ENCODE measurements around the gene TNNT2. TPM values are rescaled to one million over a fixed set of nuclear protein-coding genes. Genes with fewer than 3 reads are reported as not detected.

Gene TNNT2
- total RNA-seq, 1 donor from 2014 or later = 3.0 TPM

DNA sequence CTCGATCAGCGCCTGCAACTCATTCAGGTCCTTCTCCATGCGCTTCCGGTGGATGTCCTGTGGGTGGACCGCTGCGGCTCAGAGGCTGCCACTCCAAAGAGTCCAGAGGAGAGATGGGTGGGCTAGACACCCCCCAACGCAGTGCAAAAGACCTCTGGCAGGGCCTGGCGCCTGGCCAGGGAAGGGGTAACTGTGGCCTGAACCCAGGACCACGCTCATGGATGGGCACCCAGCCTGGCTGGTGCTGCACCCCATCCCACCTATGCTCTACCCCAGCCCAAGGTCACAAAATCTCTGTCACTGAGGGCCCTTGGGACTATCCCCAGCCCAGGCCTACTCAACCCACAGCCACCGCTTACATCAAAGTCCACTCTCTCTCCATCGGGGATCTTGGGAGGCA is 12.2 kb downstream of the TNNT2 start:
- Mint-ChIP-seq H3K36me3 (ENCODE audit: unreplicated experiment) (peaks cover 2% of the 10 kb centered on the region), H3K27me3 (ENCODE audit: unreplicated experiment) (peaks cover 41% of the 10 kb centered on the region), H3K27ac (ENCODE audit: unreplicated experiment) (no peak overlapping the region), H3K4me1 (ENCODE audit: unreplicated experiment) (no peaks in the 10 kb centered on the region), H3K9me3 (ENCODE audit: unreplicated experiment) (no peaks in the 10 kb centered on the region), H3K4me3 (ENCODE audit: unreplicated experiment) (no peak overlapping the region)
- DNase-seq (ENCODE audit: extremely low spot score, unreplicated experiment) = no peak
- TF ChIP-seq, protein P1, sequence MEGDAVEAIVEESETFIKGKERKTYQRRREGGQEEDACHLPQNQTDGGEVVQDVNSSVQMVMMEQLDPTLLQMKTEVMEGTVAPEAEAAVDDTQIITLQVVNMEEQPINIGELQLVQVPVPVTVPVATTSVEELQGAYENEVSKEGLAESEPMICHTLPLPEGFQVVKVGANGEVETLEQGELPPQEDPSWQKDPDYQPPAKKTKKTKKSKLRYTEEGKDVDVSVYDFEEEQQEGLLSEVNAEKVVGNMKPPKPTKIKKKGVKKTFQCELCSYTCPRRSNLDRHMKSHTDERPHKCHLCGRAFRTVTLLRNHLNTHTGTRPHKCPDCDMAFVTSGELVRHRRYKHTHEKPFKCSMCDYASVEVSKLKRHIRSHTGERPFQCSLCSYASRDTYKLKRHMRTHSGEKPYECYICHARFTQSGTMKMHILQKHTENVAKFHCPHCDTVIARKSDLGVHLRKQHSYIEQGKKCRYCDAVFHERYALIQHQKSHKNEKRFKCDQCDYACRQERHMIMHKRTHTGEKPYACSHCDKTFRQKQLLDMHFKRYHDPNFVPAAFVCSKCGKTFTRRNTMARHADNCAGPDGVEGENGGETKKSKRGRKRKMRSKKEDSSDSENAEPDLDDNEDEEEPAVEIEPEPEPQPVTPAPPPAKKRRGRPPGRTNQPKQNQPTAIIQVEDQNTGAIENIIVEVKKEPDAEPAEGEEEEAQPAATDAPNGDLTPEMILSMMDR (IDR thresholded peaks at IDR 0.05) = no peak

DNA sequence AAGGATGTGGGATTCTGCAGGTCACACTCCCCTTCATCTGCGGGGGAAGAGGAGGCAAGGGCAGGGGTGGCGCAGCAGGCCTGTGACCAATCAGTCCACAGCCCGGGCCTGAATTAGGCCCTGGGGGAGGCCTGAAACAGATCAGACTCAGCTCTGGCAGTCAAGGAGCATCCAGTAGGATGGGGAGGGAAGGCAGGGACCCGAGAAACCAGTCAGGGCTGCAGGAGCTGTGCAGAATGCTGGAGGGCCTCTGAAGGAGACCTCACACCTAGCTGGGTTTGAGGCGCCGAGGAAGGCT is 12.7 kb downstream of the TNNT2 start:
- no peaks in the 10 kb centered on the region for H3K9me3 Mint-ChIP-seq (ENCODE audit: unreplicated experiment)
- TF ChIP-seq, protein P1 (IDR thresholded peaks at IDR 0.05) = no peak
- H3K36me3 Mint-ChIP-seq (ENCODE audit: unreplicated experiment) = peaks cover 2% of the 10 kb centered on the region
- H3K27me3 Mint-ChIP-seq (ENCODE audit: unreplicated experiment) = peaks cover 42% of the 10 kb centered on the region
- H3K27ac Mint-ChIP-seq (ENCODE audit: unreplicated experiment) = no peak overlapping the region
- H3K4me3 Mint-ChIP-seq (ENCODE audit: unreplicated experiment) = no peak overlapping the region
- no peaks in the 10 kb centered on the region for H3K4me1 Mint-ChIP-seq (ENCODE audit: unreplicated experiment)
- DNase-seq (ENCODE audit: extremely low spot score, unreplicated experiment) = no peak

DNA sequence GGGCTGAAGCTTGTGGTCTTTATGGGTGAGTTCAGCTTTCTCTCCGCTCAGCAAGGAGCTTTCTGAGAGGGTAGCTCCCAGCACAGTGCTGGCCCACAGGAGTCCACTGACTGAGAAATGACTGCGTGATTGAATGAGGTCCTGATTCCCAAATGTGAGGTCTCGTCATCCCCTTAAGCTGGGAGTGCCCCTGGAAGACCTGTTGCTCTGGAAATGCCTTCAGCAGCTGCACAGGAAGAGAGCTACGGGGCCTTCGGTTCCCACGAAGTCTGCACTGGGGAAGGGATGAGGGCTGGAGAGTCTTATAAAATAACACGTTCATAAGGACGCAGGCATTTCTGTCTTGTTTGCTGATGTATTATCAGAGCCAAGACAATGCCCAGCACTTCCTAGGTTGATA is 14.0 kb downstream of the TNNT2 start:
- Mint-ChIP-seq H3K27ac (ENCODE audit: unreplicated experiment) (no peak overlapping the region), H3K4me1 (ENCODE audit: unreplicated experiment) (no peaks in the 10 kb centered on the region), H3K9me3 (ENCODE audit: unreplicated experiment) (no peaks in the 10 kb centered on the region), H3K4me3 (ENCODE audit: unreplicated experiment) (no peak overlapping the region), H3K36me3 (ENCODE audit: unreplicated experiment) (peaks cover 2% of the 10 kb centered on the region), H3K27me3 (ENCODE audit: unreplicated experiment) (peaks cover 40% of the 10 kb centered on the region)
- DNase-seq (ENCODE audit: extremely low spot score, unreplicated experiment) = no peak
- TF ChIP-seq, protein P1 (IDR thresholded peaks at IDR 0.05) = no peak

DNA sequence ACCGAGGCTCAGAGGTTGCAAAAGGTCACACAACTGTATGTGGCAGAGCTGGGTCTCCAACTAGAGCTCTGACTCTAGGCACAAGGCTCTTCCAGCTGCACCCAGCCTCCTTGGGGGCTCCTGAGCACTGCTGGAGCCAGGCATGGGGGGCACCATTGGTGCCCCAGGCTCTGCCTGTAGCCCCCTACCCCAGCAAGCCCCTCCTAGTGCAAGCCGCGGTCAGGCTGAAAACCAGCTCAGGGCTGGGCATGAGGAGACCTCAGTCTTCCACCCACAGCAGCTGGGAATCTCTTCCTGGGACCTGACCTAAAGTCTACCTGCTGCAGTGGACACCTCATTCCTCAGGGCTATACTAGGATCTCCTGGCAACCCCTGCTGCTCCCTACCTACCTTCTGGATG is 14.6 kb downstream of the TNNT2 start:
- no peaks in the 10 kb centered on the region for H3K4me1 Mint-ChIP-seq (ENCODE audit: unreplicated experiment)
- DNase-seq (ENCODE audit: extremely low spot score, unreplicated experiment) = no peak
- TF ChIP-seq, protein P1 (IDR thresholded peaks at IDR 0.05) = no peak
- H3K36me3 Mint-ChIP-seq (ENCODE audit: unreplicated experiment) = peaks cover 2% of the 10 kb centered on the region
- H3K9me3 Mint-ChIP-seq (ENCODE audit: unreplicated experiment) = no peaks in the 10 kb centered on the region
- peaks cover 36% of the 10 kb centered on the region for H3K27me3 Mint-ChIP-seq (ENCODE audit: unreplicated experiment)
- H3K27ac Mint-ChIP-seq (ENCODE audit: unreplicated experiment) = no peak overlapping the region
- H3K4me3 Mint-ChIP-seq (ENCODE audit: unreplicated experiment) = no peak overlapping the region

DNA sequence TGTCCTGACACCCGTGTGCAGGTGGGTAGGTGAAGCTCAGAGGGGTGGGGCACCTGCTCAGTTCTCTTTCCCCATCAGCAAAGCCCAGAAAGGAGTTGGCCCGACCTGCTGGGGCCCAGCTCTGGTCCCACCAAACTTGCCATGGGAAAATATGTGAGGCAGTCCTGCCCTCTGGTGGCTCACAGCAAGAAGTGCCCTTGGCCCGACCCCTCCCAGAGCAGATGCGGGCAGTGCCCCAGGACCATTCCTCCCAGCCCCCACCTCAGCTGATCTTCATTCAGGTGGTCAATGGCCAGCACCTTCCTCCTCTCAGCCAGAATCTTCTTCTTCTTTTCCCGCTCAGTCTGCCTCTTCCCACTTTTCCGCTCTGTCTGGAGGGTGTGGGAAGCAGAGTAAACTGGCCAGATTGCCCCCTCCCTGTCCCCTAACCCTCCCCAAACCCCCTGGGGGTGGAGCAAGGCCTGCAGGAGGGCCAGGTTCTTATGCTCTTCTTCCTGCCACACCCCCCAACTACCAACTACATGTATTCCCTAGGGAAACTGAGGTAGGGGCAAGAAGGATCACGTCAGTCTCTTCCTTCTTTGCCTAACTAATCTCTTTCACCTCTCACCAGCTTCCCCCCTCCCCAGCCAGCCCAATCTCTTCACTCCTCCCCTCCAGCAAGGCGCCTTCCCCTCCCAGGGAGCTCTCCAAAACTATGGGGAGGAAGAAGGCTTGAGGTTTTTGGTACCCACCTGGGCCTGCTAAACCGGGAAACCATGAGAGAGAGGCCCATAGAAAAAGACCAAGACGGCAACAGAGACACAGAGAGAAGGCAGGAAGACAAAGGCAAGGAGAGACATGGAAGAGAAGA is 15.6 kb downstream of the TNNT2 start:
- Mint-ChIP-seq H3K27me3 (ENCODE audit: unreplicated experiment) (peaks cover 25% of the 10 kb centered on the region), H3K36me3 (ENCODE audit: unreplicated experiment) (no peaks in the 10 kb centered on the region), H3K9me3 (ENCODE audit: unreplicated experiment) (no peaks in the 10 kb centered on the region), H3K4me3 (ENCODE audit: unreplicated experiment) (no peak overlapping the region), H3K4me1 (ENCODE audit: unreplicated experiment) (no peaks in the 10 kb centered on the region), H3K27ac (ENCODE audit: unreplicated experiment) (no peak overlapping the region)
- no peak for DNase-seq (ENCODE audit: extremely low spot score, unreplicated experiment)
- TF ChIP-seq, protein P1 (IDR thresholded peaks at IDR 0.05) = peak; percentile 93

Data from osteocyte (in vitro differentiated cells).